Stomach smooth muscle (tissue), 2 donors: ENCODE results near the gene HNRNPF.

Source experiments
- H3K27ac ChIP-seq: one replicate; pipeline ENCODE4 v1.7.0; 2013; ENCODE audit warnings: mild to moderate bottlenecking, low read length, inconsistent platforms
- H3K27me3 ChIP-seq, 2 donors: one replicate each; pipeline ENCODE4 v1.7.0; 2013; ENCODE audit warnings: low read length in 2 of 2; ENCODE audit not compliant: insufficient read depth in 2 of 2, control insufficient read depth in 1 of 2
- H3K36me3 ChIP-seq, 2 donors: one replicate each; pipeline ENCODE4 v1.7.0; 2013; ENCODE audit warnings: low read length in 2 of 2; ENCODE audit not compliant: control insufficient read depth in 2 of 2, insufficient read depth in 2 of 2
- H3K4me1 ChIP-seq: one replicate; pipeline ENCODE4 v1.7.0; 2013; ENCODE audit warnings: low read length; ENCODE audit not compliant: control insufficient read depth, insufficient read depth
- H3K4me3 ChIP-seq, 2 donors: one replicate each; pipeline ENCODE4 v1.7.0; 2013; ENCODE audit warnings: low read length in 2 of 2
- H3K9ac ChIP-seq, 2 donors: one replicate each; pipeline ENCODE4 v1.7.0; 2013; ENCODE audit warnings: low read length in 2 of 2, mild to moderate bottlenecking in 1 of 2
- H3K9me3 ChIP-seq, 2 donors: one replicate each; pipeline ENCODE4 v1.7.0; 2013; ENCODE audit warnings: low read length in 2 of 2; ENCODE audit not compliant: control insufficient read depth in 2 of 2
- donor health status: healthy.
- donor health status: Pancreatic carcinoma.

HNRNPF gene

GRCh38 chr10:43404704-43405084 is 4.3 kb downstream of the HNRNPF start:
- Histone ChIP-seq H3K27me3 (no peaks in the 10 kb centered on the region), H3K4me1 (peaks cover 34% of the 10 kb centered on the region), H3K9me3 (no peaks in the 10 kb centered on the region), H3K4me3 (no peak overlapping the region), H3K27ac (no peak overlapping the region), H3K9ac (no peak overlapping the region), H3K36me3 (peaks cover 0 to 1% of the 10 kb centered on the region in 2 donors)

GRCh38 chr10:43403911-43404703 is 4.9 kb downstream of the HNRNPF start:
- Histone ChIP-seq H3K4me3 (no peak overlapping the region), H3K36me3 (peaks cover 0 to 6% of the 10 kb centered on the region in 2 donors), H3K9me3 (no peaks in the 10 kb centered on the region), H3K4me1 (peaks cover 30% of the 10 kb centered on the region), H3K27me3 (no peaks in the 10 kb centered on the region), H3K27ac (no peak overlapping the region), H3K9ac (no peak overlapping the region)

- Histone ChIP-seq H3K9ac (no peak overlapping the region), H3K27me3 (no peaks in the 10 kb centered on the region), H3K9me3 (no peaks in the 10 kb centered on the region), H3K27ac (no peak overlapping the region), H3K36me3 (peaks cover 0 to 6% of the 10 kb centered on the region in 2 donors), H3K4me1 (peaks cover 33% of the 10 kb centered on the region), H3K4me3 (no peak overlapping the region)
Observed at GRCh38 chr10:43402880-43403452, 6.0 kb downstream of the HNRNPF start.

- H3K27ac ChIP-seq = no peak overlapping the region
- peaks cover 33% of the 10 kb centered on the region for H3K4me1 ChIP-seq
- H3K9me3 ChIP-seq = no peaks in the 10 kb centered on the region
Observed at GRCh38 chr10:43402176-43402575, 6.8 kb downstream of the HNRNPF start.

GRCh38 chr10:43401627-43402026 is 7.4 kb downstream of the HNRNPF start:
- Histone ChIP-seq H3K9ac (no peak overlapping the region), H3K36me3 (peaks cover 0 to 6% of the 10 kb centered on the region in 2 donors), H3K4me1 (peaks cover 32% of the 10 kb centered on the region), H3K4me3 (no peak overlapping the region), H3K27ac (no peak overlapping the region), H3K9me3 (no peaks in the 10 kb centered on the region), H3K27me3 (no peaks in the 10 kb centered on the region)

More at GRCh38 chr10:43402176-43402575, 6.8 kb downstream of the HNRNPF start:
- no peak overlapping the region for H3K4me3 ChIP-seq
- H3K36me3 ChIP-seq = peaks cover 0 to 6% of the 10 kb centered on the region in 2 donors
- no peaks in the 10 kb centered on the region for H3K27me3 ChIP-seq
- no peak overlapping the region for H3K9ac ChIP-seq

GRCh38 chr10:43399320-43400310 is 9.4 kb downstream of the HNRNPF start:
- H3K4me1 ChIP-seq = peaks cover 31% of the 10 kb centered on the region
- peaks cover 0 to 6% of the 10 kb centered on the region in 2 donors for H3K36me3 ChIP-seq
- no peak overlapping the region for H3K9ac ChIP-seq
- H3K4me3 ChIP-seq = no peak overlapping the region
- no peaks in the 10 kb centered on the region for H3K27me3 ChIP-seq
- no peak overlapping the region for H3K27ac ChIP-seq
- H3K9me3 ChIP-seq = no peaks in the 10 kb centered on the region

GRCh38 chr10:43398939-43399319 is 10.1 kb downstream of the HNRNPF start:
- no peaks in the 10 kb centered on the region for H3K9me3 ChIP-seq
- peaks cover 5 to 12% of the 10 kb centered on the region in 2 donors for H3K36me3 ChIP-seq
- no peak overlapping the region for H3K9ac ChIP-seq
- H3K27me3 ChIP-seq = no peaks in the 10 kb centered on the region
- no peak overlapping the region for H3K4me3 ChIP-seq
- H3K27ac ChIP-seq = no peak overlapping the region
- peaks cover 29% of the 10 kb centered on the region for H3K4me1 ChIP-seq

- H3K36me3 ChIP-seq = peaks cover 18 to 24% of the 10 kb centered on the region in 2 donors
- H3K4me3 ChIP-seq = peak overlapping the region; percentile 70 to 80
- H3K9me3 ChIP-seq = no peaks in the 10 kb centered on the region
- H3K27ac ChIP-seq = peak overlapping the region; percentile 85
- peaks cover 23% of the 10 kb centered on the region for H3K4me1 ChIP-seq
- H3K9ac ChIP-seq = peak overlapping the region; percentile 47 to 76
- no peaks in the 10 kb centered on the region for H3K27me3 ChIP-seq
Observed at GRCh38 chr10:43396928-43397624, 11.9 kb downstream of the HNRNPF start.

GRCh38 chr10:43396061-43396927 is 12.7 kb downstream of the HNRNPF start:
- Histone ChIP-seq H3K9me3 (no peaks in the 10 kb centered on the region), H3K27me3 (no peaks in the 10 kb centered on the region), H3K4me3 (peak overlapping the region; percentile 80 to 85), H3K36me3 (peaks cover 23 to 29% of the 10 kb centered on the region in 2 donors), H3K9ac (peak overlapping the region; percentile 76 to 80), H3K4me1 (peaks cover 24% of the 10 kb centered on the region), H3K27ac (peak overlapping the region; percentile 85)
